RPMI7951 (cell line): ENCODE data around the gene ZNF70. TPM values are rescaled to one million over a fixed set of nuclear protein-coding genes. Genes with fewer than 3 reads are reported as not detected.

ENCODE experiments used
- DNase-seq: peaks from one replicate; pipeline ENCODE4 v3.0.0-alpha.2; 2012; ENCODE audit warnings: low read depth
- total RNA-seq: library from RNA; depleted of rRNA; stranded (reverse); fragments of >200 nt; shearing (Covaris generic); gene quantifications from 2 replicates; pipeline ENCODE4 v1.2.3, GENCODE V29; 2014

ZNF70 gene
- total RNA-seq, 1 experiment from 2014 or later = 1.8 TPM

DNA sequence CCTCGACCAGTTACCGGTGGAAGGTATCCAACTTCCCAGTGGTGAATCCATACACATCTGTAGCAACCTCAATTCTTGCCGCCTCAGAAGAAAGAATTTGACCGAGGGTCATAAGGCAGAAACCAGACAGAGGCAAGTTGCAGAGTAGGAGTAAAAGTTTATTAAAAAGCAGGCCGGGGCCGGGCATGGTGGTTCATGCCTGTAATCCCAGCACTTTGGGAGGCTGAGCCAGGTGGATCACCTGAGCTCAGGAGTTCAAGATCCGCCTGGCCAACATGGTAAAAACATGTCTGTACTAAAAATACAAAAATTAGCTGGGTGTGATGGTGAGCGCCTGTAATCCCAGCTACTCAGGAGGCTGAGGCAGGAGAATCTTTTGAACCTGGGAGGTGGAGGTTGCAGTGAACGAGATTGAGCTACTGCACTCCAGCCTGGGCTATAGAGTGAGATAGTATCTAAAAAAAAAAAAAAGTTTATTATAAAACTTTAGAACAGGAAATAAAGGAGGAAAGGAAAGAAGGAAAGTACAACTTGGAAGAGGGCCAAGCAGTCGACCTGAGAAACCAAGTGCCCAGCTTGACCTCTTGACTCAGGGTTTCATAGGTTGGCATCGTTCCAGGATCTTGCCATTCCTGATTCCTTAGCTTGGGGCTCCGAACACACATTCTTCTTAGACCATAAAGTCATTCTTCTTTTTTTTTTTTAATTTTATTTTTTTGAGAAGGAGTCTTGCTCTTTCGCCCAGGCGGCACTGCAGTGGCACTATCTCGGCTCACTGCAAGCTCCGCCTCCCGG, 32.3 kb downstream of the ZNF70 start:
- DNase-seq = no peak

DNA sequence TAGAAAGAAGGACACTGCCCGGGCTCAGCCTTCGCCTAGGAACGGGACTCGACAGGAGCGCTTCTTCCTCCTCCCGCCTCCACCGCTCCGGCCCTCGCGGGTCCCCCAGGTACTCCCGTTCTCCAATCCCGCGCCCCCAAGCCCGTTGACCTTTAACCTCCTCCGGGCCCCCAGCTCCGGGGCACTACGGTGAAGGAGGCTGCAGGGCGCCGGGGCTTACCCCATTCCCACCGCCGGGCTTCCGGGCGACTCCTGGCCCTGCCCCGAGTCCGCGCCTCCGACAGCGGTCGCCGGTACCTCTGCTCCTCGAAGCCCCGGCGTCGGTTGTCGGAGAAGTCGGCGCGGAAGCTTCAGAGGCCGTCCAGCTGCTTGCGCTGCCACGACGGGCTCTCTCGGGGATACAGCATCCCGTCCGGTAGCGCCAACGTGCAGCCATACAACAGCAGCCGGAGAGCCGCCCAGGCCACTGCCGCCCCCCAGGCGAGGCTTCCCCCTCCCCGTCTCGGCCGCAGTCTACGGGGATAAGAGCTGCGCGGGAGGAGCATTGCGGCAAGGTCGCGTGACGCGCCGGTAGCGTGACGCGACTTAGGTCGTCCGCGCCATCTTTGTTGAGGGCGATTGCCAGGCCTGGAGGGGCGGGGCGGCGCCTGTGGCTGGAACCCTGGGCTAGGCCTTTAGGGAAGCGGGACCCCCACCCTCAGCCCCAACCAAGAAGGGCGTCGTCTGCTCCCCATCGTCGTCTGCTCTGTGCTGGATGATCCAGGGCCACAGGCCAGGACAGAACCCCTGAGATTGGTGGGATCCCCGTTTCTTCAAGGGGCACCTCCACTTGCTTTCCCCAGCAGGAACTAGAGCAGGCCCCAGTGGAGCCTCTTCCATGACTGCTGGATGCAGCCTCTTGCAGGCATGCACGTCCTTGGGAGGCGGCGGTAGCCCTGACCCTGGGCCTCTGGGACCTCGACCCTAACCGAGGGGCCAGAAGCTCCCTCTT, 33.8 kb downstream of the ZNF70 start:
- DNase-seq = peak; percentile 80

DNA sequence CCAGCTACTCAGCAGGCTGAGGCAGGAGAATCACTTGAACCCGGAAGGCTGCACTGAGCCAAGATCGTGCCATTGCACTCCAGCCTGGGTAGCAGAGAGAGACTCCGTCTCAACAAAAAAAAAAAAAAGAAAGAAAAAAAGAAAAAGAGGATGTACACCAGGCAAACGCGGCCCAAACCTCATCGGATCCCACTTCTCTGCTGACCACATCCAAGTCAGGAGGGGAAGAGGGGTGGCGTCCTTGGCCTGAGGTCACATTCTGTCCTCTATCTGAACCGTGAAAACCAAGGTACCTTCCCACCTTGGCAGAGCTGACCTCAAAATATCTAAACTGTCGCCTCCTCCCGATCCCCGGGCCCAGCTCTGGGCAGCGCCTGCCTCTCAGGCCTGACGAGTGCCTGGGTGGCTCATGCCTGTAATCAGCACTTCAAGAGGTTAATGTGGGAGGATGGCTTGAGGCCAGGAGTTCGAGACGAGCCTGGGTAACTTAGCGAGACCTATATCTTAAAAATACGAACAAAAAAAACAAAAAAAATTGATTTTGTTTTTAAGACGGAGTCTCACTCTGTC, 35.0 kb downstream of the ZNF70 start:
- DNase-seq = no peak

GRCh38 chr22:23714596-23715578, 36.0 kb downstream of the ZNF70 start:
- no peak for DNase-seq

DNA sequence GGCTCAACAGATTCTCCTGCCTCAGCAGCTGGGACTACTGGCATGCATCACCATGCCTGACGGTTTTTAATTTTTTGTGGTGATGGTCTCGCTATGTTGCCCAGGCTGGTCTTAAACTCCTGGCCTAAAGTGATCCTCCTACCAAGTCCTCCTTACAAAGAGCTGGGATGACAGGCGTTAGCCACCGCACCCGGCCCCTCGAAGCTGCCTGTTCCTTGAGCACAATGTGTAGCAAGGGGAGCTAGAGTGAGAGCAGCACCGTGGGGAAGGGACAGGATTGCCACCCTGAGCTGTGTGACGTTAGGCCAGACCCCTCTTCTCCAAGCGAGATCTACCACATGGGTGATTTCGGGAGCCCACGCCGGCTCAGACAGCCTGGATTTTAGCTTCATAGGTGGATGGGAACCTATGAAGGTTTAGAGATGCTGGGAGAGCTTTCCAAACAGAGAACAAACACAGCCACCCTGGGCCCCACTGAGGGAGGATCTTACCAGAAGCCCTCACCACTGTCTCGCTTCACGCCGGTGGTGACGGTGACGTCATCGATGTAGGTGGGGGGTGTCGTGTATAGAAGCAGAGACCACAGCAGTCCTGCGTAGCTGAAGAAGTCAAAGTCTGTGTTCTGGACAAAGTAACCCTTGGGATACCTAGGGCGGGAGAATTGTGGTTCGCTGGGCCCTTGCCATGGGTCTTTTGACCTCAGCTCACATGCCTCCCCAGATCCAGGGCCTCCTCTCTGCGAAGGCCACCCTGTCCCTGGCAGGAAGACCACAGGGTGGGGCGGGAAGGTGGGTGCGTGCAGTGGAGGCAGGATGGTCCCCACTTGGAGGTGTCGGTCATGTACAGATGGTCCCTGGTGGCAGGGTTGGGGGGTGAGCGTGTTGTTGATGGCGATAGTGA, 37.0 kb downstream of the ZNF70 start:
- no peak for DNase-seq

DNA sequence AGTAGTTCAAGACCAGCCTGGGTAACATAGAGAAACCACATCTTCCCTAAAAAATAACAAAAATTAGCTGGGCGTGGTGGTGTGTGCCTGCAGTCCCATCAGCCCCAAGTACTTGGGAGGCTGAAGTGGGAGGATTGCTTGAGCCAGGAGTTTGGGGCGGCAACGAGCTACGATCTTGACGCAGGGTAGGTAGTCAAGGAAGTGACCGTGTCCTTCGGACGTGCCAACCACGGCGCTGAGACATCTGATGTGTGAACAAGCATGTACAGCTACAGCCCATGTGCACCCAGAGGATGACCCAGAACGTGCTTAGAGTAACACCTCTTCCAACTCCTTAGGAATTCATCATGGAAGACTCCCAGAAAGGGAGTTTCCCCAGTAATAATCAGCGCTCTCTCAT, 38.7 kb downstream of the ZNF70 start:
- DNase-seq = no peak

GRCh38 chr22:23709107-23709506, 41.8 kb downstream of the ZNF70 start:
- DNase-seq = no peak

- DNase-seq = no peak
Measured at GRCh38 chr22:23708270-23708669, 42.6 kb downstream of the ZNF70 start.

DNA sequence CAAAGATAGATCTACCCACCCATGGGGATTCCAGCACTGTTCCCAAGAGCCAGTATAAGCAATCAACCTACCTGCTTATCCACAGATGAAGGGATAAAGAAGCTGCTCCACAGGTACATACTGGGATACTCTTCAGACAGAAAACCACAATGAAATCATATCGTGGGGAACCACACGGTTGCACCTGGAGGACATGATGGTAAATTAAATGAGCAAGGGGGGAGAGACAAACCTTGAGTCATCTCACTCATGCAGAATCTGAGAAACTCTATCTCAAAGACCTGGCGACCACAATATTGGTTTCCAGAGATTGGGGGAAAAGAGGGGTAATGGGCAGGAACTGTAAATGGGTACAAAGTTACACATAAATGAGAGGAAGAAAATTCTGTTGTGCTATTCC, 45.6 kb downstream of the ZNF70 start:
- DNase-seq = no peak

DNA sequence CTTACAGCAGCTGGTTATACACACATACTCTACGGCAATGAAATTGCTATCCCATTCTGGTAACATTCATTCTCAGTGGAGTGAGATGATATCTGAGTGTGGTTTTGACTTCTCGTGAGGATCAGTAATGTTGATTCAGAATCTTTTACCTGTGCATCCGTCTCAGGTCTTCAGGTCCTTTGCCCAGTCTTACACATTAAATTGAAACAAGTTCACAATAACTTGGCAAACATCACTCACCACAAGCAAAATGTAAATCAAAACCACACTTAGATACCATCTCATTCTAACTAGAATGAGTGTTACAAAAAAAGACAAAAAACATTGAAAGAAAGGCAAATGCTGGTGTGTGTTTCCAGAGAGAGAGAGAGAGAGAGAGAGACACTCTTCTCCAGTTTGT, 46.1 kb downstream of the ZNF70 start:
- DNase-seq = no peak

- DNase-seq = no peak
Measured at GRCh38 chr22:23704062-23704461, 46.9 kb downstream of the ZNF70 start.

DNA sequence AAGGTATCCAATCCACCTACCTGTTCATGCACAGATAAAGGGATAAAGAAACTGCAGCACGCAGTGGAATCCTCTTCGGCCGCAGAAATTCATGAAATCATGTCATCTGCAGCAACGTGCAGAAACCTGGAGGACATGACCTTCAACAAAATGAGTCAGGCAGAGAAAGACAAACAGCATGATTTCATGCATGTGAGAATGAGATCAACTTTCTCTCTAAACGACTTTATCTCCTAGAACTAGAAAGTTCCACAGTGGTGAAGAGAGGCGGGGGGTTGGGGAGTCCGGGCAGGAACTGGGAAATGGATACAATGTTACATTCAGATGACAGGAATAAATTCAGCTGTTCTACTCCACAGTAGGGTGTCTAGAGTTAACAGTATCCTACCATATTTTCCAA, 50.2 kb downstream of the ZNF70 start:
- no peak for DNase-seq

DNA sequence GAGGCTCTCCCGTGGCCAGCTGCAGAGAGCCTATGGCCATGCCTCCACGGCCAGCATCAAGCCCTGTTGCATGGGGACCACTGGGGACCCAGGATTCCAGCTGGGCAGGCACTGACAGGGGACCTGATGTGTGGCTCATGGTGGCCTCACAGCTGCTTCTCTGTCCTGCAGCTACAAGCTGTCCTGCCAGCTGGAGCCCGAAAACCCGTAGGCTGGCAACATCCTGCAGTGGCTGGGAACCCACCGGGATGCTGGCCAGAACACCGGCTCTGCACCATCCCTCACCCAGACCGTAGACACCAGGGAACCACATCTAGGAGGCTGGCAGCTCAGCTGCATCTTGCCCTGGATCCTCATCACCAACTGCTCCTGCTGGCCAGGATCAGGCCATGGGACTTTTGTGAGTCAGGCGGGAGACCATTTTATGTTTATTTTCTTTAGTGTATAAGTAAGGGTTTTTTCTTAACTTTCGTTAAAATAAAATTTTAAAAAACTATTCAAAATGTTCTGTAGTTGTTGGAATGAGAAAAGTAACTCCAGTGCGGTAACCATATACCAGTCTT, 52.2 kb downstream of the ZNF70 start:
- DNase-seq = no peak

DNA sequence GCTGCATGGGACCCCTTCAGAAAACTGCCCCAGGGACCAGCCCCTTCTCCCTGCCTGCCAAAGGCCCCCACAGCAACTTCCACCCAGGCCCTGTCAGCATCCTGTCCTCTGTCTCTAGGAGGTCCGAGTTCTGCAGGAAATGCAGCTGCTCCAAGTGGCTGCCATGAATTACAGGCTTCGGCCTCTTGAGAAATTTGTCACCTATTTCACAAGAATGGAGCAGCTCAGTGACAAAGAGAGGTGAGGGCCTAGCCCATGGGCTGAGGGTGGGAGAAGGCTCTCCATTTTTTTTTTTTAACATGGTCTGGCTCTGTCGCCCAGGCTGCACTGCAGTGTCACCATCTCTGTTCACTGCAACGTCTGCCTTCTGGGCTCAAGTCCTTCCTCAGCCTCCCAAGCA, 52.8 kb downstream of the ZNF70 start:
- DNase-seq = no peak

GRCh38 chr22:23697031-23697970, 53.6 kb downstream of the ZNF70 start:
- no peak for DNase-seq

GRCh38 chr22:23696326-23696851, 54.5 kb downstream of the ZNF70 start:
- no peak for DNase-seq

- DNase-seq = no peak
Measured at GRCh38 chr22:23695571-23696325, 55.2 kb downstream of the ZNF70 start.

GRCh38 chr22:23695141-23695540, 55.8 kb downstream of the ZNF70 start:
- no peak for DNase-seq
